Neural crest cell (in vitro differentiated cells): ENCODE results near the gene ACBD6. TPM values are rescaled to one million over a fixed set of nuclear protein-coding genes. Genes with fewer than 3 reads are reported as not detected.

ENCODE experiments used
- DNase-seq: peaks from one replicate; pipeline ENCODE4 v3.0.0; 2021; ENCODE audit warnings: low read depth, mixed read lengths, low spot score
- H3K27ac Mint-ChIP-seq: one replicate; pipeline ENCODE4 v1.8.0; 2021; ENCODE audit warnings: mild to moderate bottlenecking, mixed read lengths; ENCODE audit not compliant: unreplicated experiment
- H3K27me3 Mint-ChIP-seq: 2 replicates; pipeline ENCODE4 v1.8.0; 2021; ENCODE audit warnings: low read depth, mild to moderate bottlenecking, mixed read lengths
- H3K36me3 Mint-ChIP-seq: 2 replicates; pipeline ENCODE4 v1.8.0; 2021; ENCODE audit warnings: low read depth, mild to moderate bottlenecking, mixed read lengths
- H3K4me1 Mint-ChIP-seq: 2 replicates; pipeline ENCODE4 v1.8.0; 2021; ENCODE audit warnings: mixed read lengths
- H3K4me3 Mint-ChIP-seq: one replicate; pipeline ENCODE4 v1.8.0; 2021; ENCODE audit warnings: mild to moderate bottlenecking, mixed read lengths
- H3K9me3 Mint-ChIP-seq: 2 replicates; pipeline ENCODE4 v1.8.0; 2021; ENCODE audit warnings: mixed read lengths
- CTCF ChIP-seq: fragments of 200-600 bp; sonication (generic); conservative IDR thresholded peaks from 2 replicates; pipeline ENCODE4 v1.5.0; 2021; ENCODE audit warnings: antibody characterized with exemption, mild to moderate bottlenecking
- total RNA-seq: library from RNA; stranded (reverse); gene quantifications from 2 replicates; pipeline ENCODE4 v1.2.1, GENCODE V29; 2021

Gene ACBD6
- total RNA-seq, 1 donor from 2014 or later = 59.1 TPM

- peak overlapping the region; percentile 34 for H3K4me3 Mint-ChIP-seq
- H3K9me3 Mint-ChIP-seq = no peaks in the 10 kb centered on the region
- no peak overlapping the region for H3K27ac Mint-ChIP-seq
- H3K4me1 Mint-ChIP-seq = no peaks in the 10 kb centered on the region
- no peaks in the 10 kb centered on the region for H3K36me3 Mint-ChIP-seq
- H3K27me3 Mint-ChIP-seq = peaks cover 36% of the 10 kb centered on the region
- no peak for TF ChIP-seq CTCF
- DNase-seq = no peak
Observed at GRCh38 chr1:180261030-180261429, 241.3 kb downstream of the ACBD6 start.

- Mint-ChIP-seq H3K4me1 (no peaks in the 10 kb centered on the region), H3K27ac (no peak overlapping the region)
Observed at GRCh38 chr1:180260541-180260940, 241.8 kb downstream of the ACBD6 start.

GRCh38 chr1:180259431-180260338, 242.7 kb downstream of the ACBD6 start:
- Mint-ChIP-seq H3K27ac (no peak overlapping the region), H3K27me3 (peaks cover 38% of the 10 kb centered on the region), H3K4me1 (no peaks in the 10 kb centered on the region), H3K9me3 (no peaks in the 10 kb centered on the region), H3K4me3 (no peak overlapping the region), H3K36me3 (no peaks in the 10 kb centered on the region)
- no peak for TF ChIP-seq CTCF
- no peak for DNase-seq

More at GRCh38 chr1:180260541-180260940, 241.8 kb downstream of the ACBD6 start:
- TF ChIP-seq CTCF = no peak
- no peaks in the 10 kb centered on the region for H3K36me3 Mint-ChIP-seq
- peaks cover 38% of the 10 kb centered on the region for H3K27me3 Mint-ChIP-seq
- no peak overlapping the region for H3K4me3 Mint-ChIP-seq
- H3K9me3 Mint-ChIP-seq = no peaks in the 10 kb centered on the region
- no peak for DNase-seq

GRCh38 chr1:180258935-180259334, 243.4 kb downstream of the ACBD6 start:
- Mint-ChIP-seq H3K27ac (no peak overlapping the region), H3K9me3 (no peaks in the 10 kb centered on the region), H3K4me1 (no peaks in the 10 kb centered on the region), H3K27me3 (peaks cover 38% of the 10 kb centered on the region), H3K4me3 (no peak overlapping the region), H3K36me3 (no peaks in the 10 kb centered on the region)
- no peak for TF ChIP-seq CTCF
- no peak for DNase-seq

- no peak for TF ChIP-seq CTCF
- H3K36me3 Mint-ChIP-seq = no peaks in the 10 kb centered on the region
- no peak overlapping the region for H3K27ac Mint-ChIP-seq
- H3K4me3 Mint-ChIP-seq = no peak overlapping the region
- no peaks in the 10 kb centered on the region for H3K4me1 Mint-ChIP-seq
- no peak for DNase-seq
- H3K27me3 Mint-ChIP-seq = peaks cover 36% of the 10 kb centered on the region
- H3K9me3 Mint-ChIP-seq = no peaks in the 10 kb centered on the region
Observed at GRCh38 chr1:180258290-180258689, 244.1 kb downstream of the ACBD6 start.
